Stomach (tissue), 19 donors: Measurements from ENCODE around the gene POU2AF3. TPM values are rescaled to one million over a fixed set of nuclear protein-coding genes. Genes with fewer than 3 reads are reported as not detected.

Experiments used
- DNase-seq, 2 donors: peaks; one replicate each; pipeline versions ENCODE4 v3.0.0 to v3.0.0-alpha.2; 2013 to 2019
- H3K27ac ChIP-seq, 5 donors: fragments of 200-600 bp in 4 of 5; sonication (generic) in 4 of 5; one replicate each; pipeline ENCODE4 v1.5.1; 2013 to 2019; ENCODE audit warnings: mild to moderate bottlenecking in 1 of 5, moderate library complexity in 1 of 5
- H3K27me3 ChIP-seq, 3 donors: fragments of 200-600 bp; sonication (generic); one replicate each; pipeline ENCODE4 v1.5.1; 2017 to 2019; ENCODE audit warnings: mixed run types in 1 of 3
- H3K36me3 ChIP-seq, 4 donors: fragments of 200-600 bp; sonication (generic); 1 replicate in 3 of 4; 2 replicates in 1 of 4; pipeline ENCODE4 v1.5.1; 2016 to 2019
- H3K4me1 ChIP-seq, 4 donors: fragments of 200-600 bp; sonication (generic); one replicate each; pipeline ENCODE4 v1.5.1; 2016 to 2019
- H3K4me3 ChIP-seq, 4 donors: fragments of 200-600 bp; sonication (generic) in 3 of 4; one replicate each; pipeline ENCODE4 v1.5.1; 2016 to 2019; ENCODE audit warnings: mild to moderate bottlenecking in 1 of 4
- H3K9me3 ChIP-seq, 4 donors: fragments of 200-600 bp; sonication (generic); one replicate each; pipeline ENCODE4 v1.5.1; 2016 to 2019
- CTCF ChIP-seq, 7 experiments: fragments of 450-650 bp in 4 of 7; fragments of 200-600 bp in 3 of 7; sonication (generic) in 3 of 7; IDR thresholded peaks; one replicate each; pipeline ENCODE4 v1.5.1; 2016 to 2019; ENCODE audit warnings: antibody characterized with exemption in 7 of 7, control low read depth in 2 of 7, mild to moderate bottlenecking in 1 of 7
- EP300 ChIP-seq: sonication (generic); formaldehyde crosslinking; IDR thresholded peaks from one replicate; pipeline ENCODE4 v1.6.1; 2017; ENCODE audit warnings: antibody characterized with exemption
- POLR2A ChIP-seq, 4 donors: fragments of 450-650 bp; IDR thresholded peaks; one replicate each; pipeline ENCODE4 v1.6.1; 2016; ENCODE audit warnings: antibody characterized with exemption in 4 of 4, control low read depth in 2 of 4, mild to moderate bottlenecking in 1 of 4, moderate library complexity in 1 of 4
- POLR2AphosphoS5 ChIP-seq, 3 donors: sonication (generic); formaldehyde crosslinking; IDR thresholded peaks; one replicate each; pipeline ENCODE4 v1.6.1; 2016; ENCODE audit warnings: antibody characterized with exemption in 3 of 3
- WGBS, 5 donors: extraction: QIAGEN DNeasy Blood & Tissue Kit in 3 of 5; methylation state at CpG; one replicate each; pipeline versions ENCODE4 v1.1.5 to v1.1.7; 2013 to 2018; 5-methylcytosine and 5-hydroxymethylcytosine counted together
- intact Hi-C: fragments of 100-400 bp; cut with DNase I; formaldehyde crosslinking; loops from one replicate; pipeline ENCODE4 v1.15.1; 2023; ENCODE audit warnings: low total_unique reads
- long read RNA-seq, 10 donors: transcript quantifications; one replicate each; lab custom pipeline, GENCODE V29; 2026
- polyA plus RNA-seq, 3 donors: library from polyadenylated mRNA; stranded (reverse); fragments of 200-250 nt; gene quantifications; one replicate each; pipeline ENCODE4 v1.2.3, GENCODE V29; 2013
- total RNA-seq, 5 donors: library from RNA; depleted of rRNA; stranded (reverse); fragments of >200 nt; gene quantifications; one replicate each; pipeline versions ENCODE4 v1.1.0 to v1.2.3, GENCODE V29; 2014 to 2016
- donor health status: healthy with polysubstance abuse.
- donor health status: Bipolar disorder and iron deficiency.
- donor health status: healthy.

Gene POU2AF3
- total RNA-seq (1 to 10 TPM in 4 of 5 donors, under 1 TPM in 1; 0.58 to 7.6 (median 3.1) TPM), polyA plus RNA-seq (10 to 100 TPM in 1 of 3 donors, 1 to 10 TPM in 2; 3.3 to 10.1 (median 4.3) TPM)
- long read RNA-seq, donor 1: 0 reads
- long read RNA-seq, donor 2, partial matches to known transcripts: 0 of 2 reads
- long read RNA-seq, donor 2, other reads (novel, unspliced or antisense): 0 of 2 reads
- long read RNA-seq, donor 3, partial matches to known transcripts: 0 of 3 reads
- long read RNA-seq, donor 3, other reads (novel, unspliced or antisense): 0 of 3 reads
- long read RNA-seq, donor 4, partial matches to known transcripts: 0 of 1 reads
- long read RNA-seq, donor 4, other reads (novel, unspliced or antisense): 0 of 1 reads
- long read RNA-seq, donor 5, partial matches to known transcripts: 0 of 1 reads
- long read RNA-seq, donor 5, other reads (novel, unspliced or antisense): 0 of 1 reads
- long read RNA-seq, donor 6, partial matches to known transcripts: 49 of 52 reads
- long read RNA-seq, donor 6, other reads (novel, unspliced or antisense): 0 of 52 reads
- long read RNA-seq, donor 7, partial matches to known transcripts: 0 of 2 reads
- long read RNA-seq, donor 7, other reads (novel, unspliced or antisense): 0 of 2 reads
- long read RNA-seq, donor 8, partial matches to known transcripts: 24 of 44 reads
- long read RNA-seq, donor 8, other reads (novel, unspliced or antisense): 20 of 44 reads
- long read RNA-seq, donor 9, partial matches to known transcripts: 0 of 1 reads
- long read RNA-seq, donor 9, other reads (novel, unspliced or antisense): 0 of 1 reads
- long read RNA-seq, donor 10, partial matches to known transcripts: 0 of 1 reads
- long read RNA-seq, donor 10, other reads (novel, unspliced or antisense): 0 of 1 reads

GRCh38 chr11:111298413-111299100 lies at the start of gene POU2AF3:
TSS of gene POU2AF3 (plus strand) at chr11:111298546. CDS start at chr11:111298582, 36 bp downstream.
- H3K27me3 ChIP-seq: peaks cover 0 to 20% (median 0%) of the 10 kb centered on the region in 3 donors
- 3 to 12% (median 8%) methylated on average over 34 to 57 of the region's 57 CpGs for WGBS, 5 donors
- H3K4me1 ChIP-seq: peaks cover 12 to 60% (median 50%) of the 10 kb centered on the region in 4 donors
- peaks cover 0 to 6% (median 0%) of the 10 kb centered on the region in 4 donors for H3K36me3 ChIP-seq
- no peaks in the 10 kb centered on the region for H3K9me3 ChIP-seq
- peak within 1 kb of the TSS; percentile 55 to 78 (median 72) for H3K4me3 ChIP-seq
- H3K27ac ChIP-seq: peak within 1 kb of the TSS; percentile 92 to 99 (median 96)
- TF ChIP-seq CTCF (IDR thresholded peaks at IDR 0.05) (no peak), POLR2AphosphoS5 (IDR thresholded peaks at IDR 0.05) (no peak), EP300 (no peak), POLR2A (IDR thresholded peaks at IDR 0.05) (no peak)
- intact Hi-C loops: no loop called here
- DNase-seq: no peak

GRCh38 chr11:111250936-111251335 lies 47.4 kb upstream of the POU2AF3 start:
- TF ChIP-seq CTCF (IDR thresholded peaks at IDR 0.05): no peak
- no peak for TF ChIP-seq POLR2A (IDR thresholded peaks at IDR 0.05)
- TF ChIP-seq POLR2AphosphoS5 (IDR thresholded peaks at IDR 0.05): no peak
- no peak for TF ChIP-seq EP300
- Histone ChIP-seq H3K9me3 (no peaks in the 10 kb centered on the region), H3K36me3 (no peaks in the 10 kb centered on the region), H3K4me1 (no peaks in the 10 kb centered on the region), H3K4me3 (no peak overlapping the region), H3K27me3 (peaks cover 0 to 5% (median 0%) of the 10 kb centered on the region in 3 donors), H3K27ac (no peak overlapping the region)
- intact Hi-C loops: no loop called here
- peak in 1 of 2 donors; percentile 29 for DNase-seq
- WGBS, 5 donors: 32 to 51% (median 48%) methylated on average over 2 of the region's 2 CpGs

GRCh38 chr11:111253131-111253530 lies 45.2 kb upstream of the POU2AF3 start:
- 78 to 92% (median 90%) methylated on average over 1 of the region's 1 CpG for WGBS, 5 donors
- Histone ChIP-seq H3K36me3 (no peaks in the 10 kb centered on the region), H3K9me3 (no peaks in the 10 kb centered on the region), H3K27me3 (peaks cover 0 to 2% (median 0%) of the 10 kb centered on the region in 3 donors), H3K4me3 (no peak overlapping the region), H3K27ac (no peak overlapping the region), H3K4me1 (no peaks in the 10 kb centered on the region)
- TF ChIP-seq POLR2A (IDR thresholded peaks at IDR 0.05) (no peak), POLR2AphosphoS5 (IDR thresholded peaks at IDR 0.05) (no peak), EP300 (no peak), CTCF (IDR thresholded peaks at IDR 0.05) (no peak)
- no peak for DNase-seq
- intact Hi-C loops: no loop called here

- intact Hi-C loops: no loop called here
- Histone ChIP-seq H3K36me3 (no peaks in the 10 kb centered on the region), H3K4me3 (no peak overlapping the region), H3K9me3 (no peaks in the 10 kb centered on the region), H3K4me1 (no peaks in the 10 kb centered on the region), H3K27ac (no peak overlapping the region), H3K27me3 (no peaks in the 10 kb centered on the region)
- no peak for DNase-seq
- WGBS, 5 donors: 86 to 89% (median 88%) methylated on average over 5 of the region's 5 CpGs
- no peak for TF ChIP-seq CTCF (IDR thresholded peaks at IDR 0.05)
- no peak for TF ChIP-seq EP300
Measured at GRCh38 chr11:111253630-111254029, 44.7 kb upstream of the POU2AF3 start.
